CD4-positive, alpha-beta memory T cell (primary cell): ENCODE measurements around the gene CTLA4. TPM values are rescaled to one million over a fixed set of nuclear protein-coding genes. Genes with fewer than 3 reads are reported as not detected.

Experiments
- CTCF ChIA-PET: fragments of 350-600 bp; sonication (Branson Sonifier 250); formaldehyde crosslinking; loops from one replicate; lab custom pipeline; 2021; ENCODE audit warnings: inconsistent platforms; ENCODE audit not compliant: partially characterized antibody; lab: Charles Lee
- POLR2A ChIA-PET: fragments of 350-600 bp; sonication (Branson Sonifier 250); formaldehyde crosslinking; loops from one replicate; lab custom pipeline; 2021; ENCODE audit not compliant: partially characterized antibody; lab: Charles Lee
- DNase-seq, 5 donors: peaks; one replicate each; pipeline versions ENCODE4 v3.0.0 to v3.0.0-alpha.2; 2020 to 2022; ENCODE audit warnings: mixed read lengths in 1 of 5
- H3K27ac ChIP-seq: one replicate; pipeline ENCODE4 v1.7.0; 2013; ENCODE audit warnings: low read depth, low read length
- H3K27me3 ChIP-seq: 2 replicates; pipeline ENCODE4 v1.7.0; 2013; ENCODE audit warnings: mild to moderate bottlenecking, low read length, moderate library complexity; ENCODE audit not compliant: insufficient read depth
- H3K36me3 ChIP-seq: 2 replicates; pipeline ENCODE4 v1.7.0; 2013; ENCODE audit warnings: mild to moderate bottlenecking, low read length, moderate library complexity; ENCODE audit not compliant: insufficient read depth
- H3K4me1 ChIP-seq: 2 replicates; pipeline ENCODE4 v1.7.0; 2013; ENCODE audit warnings: mild to moderate bottlenecking, low read length, moderate library complexity; ENCODE audit not compliant: insufficient read depth
- H3K4me3 ChIP-seq, 2 donors: one replicate each; pipeline ENCODE4 v1.7.0; 2013; ENCODE audit warnings: low read length in 2 of 2, mild to moderate bottlenecking in 1 of 2
- H3K9me3 ChIP-seq, 2 donors: one replicate each; pipeline ENCODE4 v1.7.0; 2013; ENCODE audit warnings: low read length in 2 of 2, control low read depth in 1 of 2; ENCODE audit not compliant: control insufficient read depth in 1 of 2
- H3K27ac Mint-ChIP-seq, 7 donors: one replicate each; pipeline ENCODE4 v1.8.0; 2020 to 2021; ENCODE audit warnings: mixed read lengths in 7 of 7, mild to moderate bottlenecking in 6 of 7, inconsistent platforms in 3 of 7, moderate library complexity in 3 of 7
- H3K27me3 Mint-ChIP-seq, 2 donors: one replicate each; pipeline ENCODE4 v1.8.0; 2020 to 2021; ENCODE audit warnings: mixed read lengths in 2 of 2
- H3K36me3 Mint-ChIP-seq, 2 donors: one replicate each; pipeline ENCODE4 v1.8.0; 2020 to 2021; ENCODE audit warnings: mixed read lengths in 2 of 2, inconsistent platforms in 1 of 2, mild to moderate bottlenecking in 1 of 2
- H3K4me1 Mint-ChIP-seq, 4 donors: one replicate each; pipeline ENCODE4 v1.8.0; 2020 to 2021; ENCODE audit warnings: mixed read lengths in 4 of 4, mild to moderate bottlenecking in 1 of 4
- H3K4me3 Mint-ChIP-seq, 8 donors: one replicate each; pipeline ENCODE4 v1.8.0; 2020 to 2021; ENCODE audit warnings: mixed read lengths in 8 of 8, mild to moderate bottlenecking in 7 of 8, moderate library complexity in 6 of 8, inconsistent platforms in 3 of 8
- H3K9me3 Mint-ChIP-seq, 8 donors: one replicate each; pipeline ENCODE4 v1.8.0; 2020 to 2021; ENCODE audit warnings: mixed read lengths in 8 of 8, mild to moderate bottlenecking in 5 of 8, inconsistent platforms in 3 of 8, moderate library complexity in 1 of 8
- intact Hi-C: fragments of 100-400 bp; cut with micrococcal nuclease; formaldehyde crosslinking; loops from one replicate; pipeline ENCODE4 v1.15.1; 2023
- polyA plus RNA-seq, 2 donors: library from polyadenylated mRNA; unstranded; fragments of 300-500 nt; fragmentation: Illumina TruSeq; gene quantifications; one replicate each; pipeline ENCODE4 v1.2.3, GENCODE V29; 2021
- total RNA-seq, 2 experiments: library from RNA; stranded (reverse); gene quantifications; one replicate each; pipeline ENCODE4 v1.2.3, GENCODE V29; 2021

CTLA4 gene
- total and polyA plus RNA-seq, 4 experiments from 2014 or later: 7.6 to 20.4 (median 13.7) TPM

DNA sequence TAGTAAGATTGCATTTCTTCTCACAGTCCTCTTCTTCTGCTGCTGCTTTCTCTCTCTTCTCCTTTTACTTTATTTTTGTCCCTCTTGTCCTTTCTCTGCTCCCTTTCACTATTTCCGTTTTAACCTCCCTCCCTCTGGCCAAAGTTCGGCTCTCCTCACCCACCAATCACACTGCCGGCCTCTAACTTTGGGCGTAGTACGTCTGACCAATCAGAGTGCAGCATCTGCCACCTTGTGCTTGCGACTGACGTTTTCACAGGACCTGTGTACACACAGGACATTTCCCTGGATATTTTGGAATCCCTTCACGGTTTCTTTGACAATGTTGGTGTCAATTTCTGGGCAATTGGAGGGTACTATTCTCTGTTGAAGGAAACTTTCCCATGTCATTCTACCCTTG is 46.4 kb downstream of the CTLA4 start:
- Mint-ChIP-seq H3K36me3 (no peaks in the 10 kb centered on the region), H3K27me3 (no peaks in the 10 kb centered on the region), H3K27ac (peak overlapping the region in 4 of 7 donors; percentile 13 to 55 (median 35)), H3K4me3 (peak overlapping the region; percentile 8 to 83 (median 66)), H3K4me1 (peaks cover 13 to 38% (median 21%) of the 10 kb centered on the region in 4 donors), H3K9me3 (peaks cover 0 to 3% (median 0%) of the 10 kb centered on the region in 8 donors)
- no peak for DNase-seq
- H3K4me1 ChIP-seq: peaks cover 23% of the 10 kb centered on the region
- H3K27ac ChIP-seq: no peak overlapping the region
- no peaks in the 10 kb centered on the region for H3K36me3 ChIP-seq
- H3K27me3 ChIP-seq: no peaks in the 10 kb centered on the region
- no peak overlapping the region for H3K4me3 ChIP-seq
- intact Hi-C loops: no loop called here
- H3K9me3 ChIP-seq: no peaks in the 10 kb centered on the region
- POLR2A ChIA-PET: interaction anchor here (0.9 to 1.0 kb wide), 3 partner anchors 27 to 231 kb away, joined by 3 to 5 read pairs (median 3); no protein-coding TSS in a partner anchor
- CTCF ChIA-PET: interaction anchor here (0.8 to 1.5 kb wide), 6 partner anchors 14 to 429 kb away, joined by 3 to 4 read pairs (median 3); no protein-coding TSS in a partner anchor

DNA sequence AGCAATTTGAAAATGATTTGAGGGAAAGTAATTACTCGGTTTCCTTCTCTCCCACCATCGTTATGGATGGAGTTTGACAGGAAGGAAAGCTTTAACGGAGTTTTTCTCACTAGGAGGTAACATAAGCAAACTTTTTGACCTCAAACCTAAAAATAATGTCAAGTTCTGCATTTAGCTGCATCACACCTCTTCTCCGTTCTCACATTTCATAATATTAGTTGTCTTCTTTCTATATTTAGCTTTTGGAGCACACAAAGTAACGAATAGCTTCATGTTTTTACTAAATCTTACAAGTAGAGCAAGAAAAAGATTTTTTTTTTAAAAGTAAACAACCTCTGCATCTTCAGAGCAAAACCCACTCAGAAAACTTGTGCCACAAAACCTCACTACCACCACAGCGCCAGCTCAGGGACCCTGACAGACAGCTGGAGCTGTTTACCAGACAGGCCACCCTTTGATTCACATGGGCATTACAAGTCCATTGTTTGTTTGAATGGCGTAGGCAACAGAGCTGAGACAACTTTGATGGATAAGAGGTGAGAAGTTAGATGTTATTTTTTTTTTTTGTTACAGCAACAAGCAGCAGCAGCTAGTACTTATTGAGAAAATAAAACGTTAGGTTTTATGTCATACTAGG is 47.1 kb downstream of the CTLA4 start:
- peak overlapping the region; percentile 60 to 83 (median 68) for H3K4me3 Mint-ChIP-seq
- peaks cover 16% of the 10 kb centered on the region for H3K4me1 ChIP-seq
- no peaks in the 10 kb centered on the region for H3K27me3 ChIP-seq
- no peak overlapping the region for H3K27ac ChIP-seq
- H3K4me1 Mint-ChIP-seq: peaks cover 8 to 32% (median 15%) of the 10 kb centered on the region in 4 donors
- H3K36me3 ChIP-seq: no peaks in the 10 kb centered on the region
- H3K27ac Mint-ChIP-seq: peak overlapping the region in 6 of 7 donors; percentile 49 to 89 (median 54)
- H3K36me3 Mint-ChIP-seq: no peaks in the 10 kb centered on the region
- H3K9me3 Mint-ChIP-seq: peaks cover 0 to 3% (median 0%) of the 10 kb centered on the region in 8 donors
- H3K9me3 ChIP-seq: no peaks in the 10 kb centered on the region
- no peaks in the 10 kb centered on the region for H3K27me3 Mint-ChIP-seq
- intact Hi-C loops: no loop called here
- POLR2A ChIA-PET: interaction anchor here (0.6 to 1.4 kb wide), 7 partner anchors 28 to 230 kb away, joined by 3 to 5 read pairs (median 3); partner anchors contain the start of gene CTLA4
- DNase-seq: peak in 2 of 5 donors; percentile 24 to 25
- CTCF ChIA-PET: interaction anchor here (0.7 to 1.5 kb wide), 9 partner anchors 14 to 455 kb away, joined by 3 to 4 read pairs (median 3); no protein-coding TSS in a partner anchor
- no peak overlapping the region for H3K4me3 ChIP-seq

DNA sequence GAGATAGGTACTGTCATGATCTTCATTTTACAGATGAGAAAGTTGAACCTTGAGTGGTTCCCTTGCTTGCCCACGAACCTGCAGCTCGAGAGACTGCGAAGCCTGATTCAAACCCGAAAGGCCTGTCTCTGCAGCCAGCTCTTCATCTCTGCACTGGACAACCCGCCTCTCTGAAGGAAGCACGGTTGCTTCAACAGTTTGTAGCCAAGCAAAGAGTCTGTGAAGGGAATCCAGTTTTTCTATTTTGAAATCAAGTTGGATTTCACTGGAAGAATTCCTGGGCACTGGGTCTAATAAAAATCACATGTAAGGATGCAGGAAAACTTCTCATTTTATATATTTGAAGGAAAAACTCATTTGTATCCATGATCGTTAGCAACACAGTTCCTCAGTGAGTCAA is 47.7 kb downstream of the CTLA4 start:
- Histone ChIP-seq H3K9me3 (no peaks in the 10 kb centered on the region), H3K4me3 (no peak overlapping the region), H3K27ac (no peak overlapping the region), H3K4me1 (peaks cover 10% of the 10 kb centered on the region), H3K27me3 (no peaks in the 10 kb centered on the region), H3K36me3 (no peaks in the 10 kb centered on the region)
- DNase-seq: no peak
- Mint-ChIP-seq H3K27me3 (no peaks in the 10 kb centered on the region), H3K4me1 (peaks cover 6 to 27% (median 15%) of the 10 kb centered on the region in 4 donors), H3K36me3 (no peaks in the 10 kb centered on the region), H3K9me3 (peaks cover 0 to 3% (median 0%) of the 10 kb centered on the region in 8 donors), H3K4me3 (peak overlapping the region; percentile 64 to 83 (median 68)), H3K27ac (peak overlapping the region in 6 of 7 donors; percentile 6 to 66 (median 52))
- POLR2A ChIA-PET: interaction anchor here (0.9 to 1.4 kb wide), 5 partner anchors 45 to 230 kb away, joined by 3 to 5 read pairs (median 3); partner anchors contain the start of gene CTLA4
- CTCF ChIA-PET: interaction anchor here (0.8 to 1.5 kb wide), 6 partner anchors 13 to 431 kb away, joined by 3 to 4 read pairs (median 4); no protein-coding TSS in a partner anchor
- intact Hi-C loops: no loop called here

DNA sequence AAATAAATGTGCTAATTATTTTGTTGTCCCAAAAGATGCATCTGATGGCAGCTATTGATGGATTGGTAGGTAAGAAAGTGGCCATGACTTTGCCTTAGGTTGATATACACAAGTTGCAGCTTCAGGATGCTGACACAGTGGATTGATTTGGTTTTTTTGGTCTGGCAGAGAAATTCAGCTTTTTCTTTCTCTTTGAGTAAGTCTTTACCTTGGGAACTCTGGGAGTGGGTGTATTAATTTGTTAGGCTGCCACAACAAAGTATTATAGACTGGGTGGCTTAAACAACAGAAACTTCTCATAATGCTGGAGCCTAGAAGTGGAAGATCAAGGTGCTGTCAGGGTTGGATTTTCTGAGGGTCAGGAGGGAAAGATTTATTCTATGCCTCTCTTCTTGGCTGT is 49.2 kb downstream of the CTLA4 start:
- Mint-ChIP-seq H3K27ac (peak overlapping the region in 3 of 7 donors; percentile 5 to 42 (median 9)), H3K4me3 (peak overlapping the region in 1 of 8 donors; percentile 3)

DNA sequence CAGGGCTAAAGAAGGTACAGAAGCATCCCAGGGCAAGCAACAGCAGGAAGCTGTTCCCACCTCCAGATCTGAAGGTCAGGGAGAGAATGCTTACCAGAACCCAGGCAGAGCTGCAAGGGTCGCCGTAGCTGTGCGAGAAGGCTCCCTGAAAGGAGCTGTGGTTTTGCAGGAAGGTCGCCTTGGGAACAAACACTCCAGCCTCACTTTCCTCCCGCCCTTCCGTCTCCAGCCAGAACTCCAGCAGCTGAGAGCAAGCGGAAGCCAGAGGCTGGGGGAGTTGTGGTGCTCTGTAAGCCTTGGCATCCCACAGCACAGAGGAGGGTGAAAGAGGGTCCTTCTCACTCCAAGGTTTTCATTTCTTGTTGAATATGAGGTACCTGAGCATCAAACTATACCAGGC is 50.7 kb downstream of the CTLA4 start:
- no peak for DNase-seq
- intact Hi-C loops: no loop called here
- H3K4me3 Mint-ChIP-seq: no peak overlapping the region
- Histone ChIP-seq H3K4me1 (peaks cover 9% of the 10 kb centered on the region), H3K9me3 (no peaks in the 10 kb centered on the region), H3K27ac (no peak overlapping the region), H3K27me3 (no peaks in the 10 kb centered on the region), H3K4me3 (no peak overlapping the region), H3K36me3 (no peaks in the 10 kb centered on the region)
- H3K9me3 Mint-ChIP-seq: peaks cover 0 to 3% (median 0%) of the 10 kb centered on the region in 8 donors
- POLR2A ChIA-PET: interaction anchor here (0.6 kb wide), 1 partner anchor 215 kb away, joined by 5 read pairs; no protein-coding TSS in a partner anchor
- CTCF ChIA-PET: interaction anchor here (1.5 to 2.6 kb wide), 4 partner anchors 9 to 154 kb away, joined by 5 to 13 read pairs (median 8); no protein-coding TSS in a partner anchor
- H3K27me3 Mint-ChIP-seq: no peaks in the 10 kb centered on the region
- peaks cover 6 to 27% (median 15%) of the 10 kb centered on the region in 4 donors for H3K4me1 Mint-ChIP-seq
- no peak overlapping the region for H3K27ac Mint-ChIP-seq
- H3K36me3 Mint-ChIP-seq: no peaks in the 10 kb centered on the region

More for the DNA sequence above, 49.2 kb downstream of the CTLA4 start:
- no peak for DNase-seq
- Histone ChIP-seq H3K27me3 (no peaks in the 10 kb centered on the region), H3K9me3 (no peaks in the 10 kb centered on the region), H3K4me1 (peaks cover 9% of the 10 kb centered on the region), H3K36me3 (no peaks in the 10 kb centered on the region), H3K27ac (no peak overlapping the region), H3K4me3 (no peak overlapping the region)
- H3K4me1 Mint-ChIP-seq: peaks cover 6 to 27% (median 15%) of the 10 kb centered on the region in 4 donors
- ChIA-PET CTCF (interaction anchor here (1.2 kb wide), 1 partner anchor 9 kb away, joined by 3 read pairs; no protein-coding TSS in a partner anchor), POLR2A (interaction anchor here (0.6 kb wide), 1 partner anchor 71 kb away, joined by 3 read pairs; no protein-coding TSS in a partner anchor)
- peaks cover 0 to 3% (median 0%) of the 10 kb centered on the region in 8 donors for H3K9me3 Mint-ChIP-seq
- no peaks in the 10 kb centered on the region for H3K36me3 Mint-ChIP-seq
- H3K27me3 Mint-ChIP-seq: no peaks in the 10 kb centered on the region
- intact Hi-C loops: no loop called here

DNA sequence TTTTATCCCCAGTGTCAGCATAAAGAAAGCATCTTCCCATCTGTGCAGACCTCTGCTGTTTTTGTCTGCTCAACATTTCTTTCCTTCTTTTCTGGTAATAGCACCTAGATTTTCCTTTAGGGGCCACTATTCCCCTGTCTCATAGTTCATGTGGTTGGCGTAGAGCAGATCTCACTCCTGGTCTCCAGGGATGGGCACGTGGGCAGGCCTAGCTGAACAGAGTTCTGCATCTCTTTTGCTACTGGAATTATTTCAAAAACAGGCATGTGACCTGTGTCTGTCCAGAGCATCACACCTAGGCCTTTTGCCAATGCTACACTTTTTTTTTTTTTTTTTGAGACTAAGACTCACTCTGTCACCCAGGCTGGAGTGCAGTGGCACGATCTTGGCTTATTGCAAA is 51.3 kb downstream of the CTLA4 start:
- ChIA-PET POLR2A (interaction anchor here (0.6 kb wide), 1 partner anchor 215 kb away, joined by 5 read pairs; no protein-coding TSS in a partner anchor), CTCF (interaction anchor here (1.0 to 2.6 kb wide), 6 partner anchors 9 to 153 kb away, joined by 3 to 13 read pairs (median 6); no protein-coding TSS in a partner anchor)
- Mint-ChIP-seq H3K9me3 (peaks cover 0 to 2% (median 0%) of the 10 kb centered on the region in 8 donors), H3K4me3 (no peak overlapping the region), H3K4me1 (peaks cover 6 to 26% (median 14%) of the 10 kb centered on the region in 4 donors), H3K27ac (peak overlapping the region in 1 of 7 donors; percentile 11), H3K27me3 (no peaks in the 10 kb centered on the region), H3K36me3 (no peaks in the 10 kb centered on the region)
- H3K27ac ChIP-seq: no peak overlapping the region
- H3K27me3 ChIP-seq: no peaks in the 10 kb centered on the region
- H3K4me3 ChIP-seq: no peak overlapping the region
- H3K4me1 ChIP-seq: peaks cover 9% of the 10 kb centered on the region
- H3K36me3 ChIP-seq: no peaks in the 10 kb centered on the region
- no peaks in the 10 kb centered on the region for H3K9me3 ChIP-seq
- intact Hi-C loops: no loop called here
- DNase-seq: no peak
